Lower leg skin (tissue), 3 donors: Measurements from ENCODE around the gene SLC22A7.

Source experiments
- POLR2A ChIP-seq, 2 donors: fragments of 450-650 bp; IDR thresholded peaks; one replicate each; pipeline ENCODE4 v1.6.1; 2016 to 2017; ENCODE audit warnings: antibody characterized with exemption in 2 of 2, mild to moderate bottlenecking in 1 of 2, moderate library complexity in 1 of 2
- TF ChIP-seq, protein P1 (sequence below), 3 donors: fragments of 450-650 bp; IDR thresholded peaks; one replicate each; pipeline ENCODE4 v1.5.1; 2016; ENCODE audit warnings: antibody characterized with exemption in 3 of 3, mild to moderate bottlenecking in 3 of 3, moderate library complexity in 2 of 3

DNA sequence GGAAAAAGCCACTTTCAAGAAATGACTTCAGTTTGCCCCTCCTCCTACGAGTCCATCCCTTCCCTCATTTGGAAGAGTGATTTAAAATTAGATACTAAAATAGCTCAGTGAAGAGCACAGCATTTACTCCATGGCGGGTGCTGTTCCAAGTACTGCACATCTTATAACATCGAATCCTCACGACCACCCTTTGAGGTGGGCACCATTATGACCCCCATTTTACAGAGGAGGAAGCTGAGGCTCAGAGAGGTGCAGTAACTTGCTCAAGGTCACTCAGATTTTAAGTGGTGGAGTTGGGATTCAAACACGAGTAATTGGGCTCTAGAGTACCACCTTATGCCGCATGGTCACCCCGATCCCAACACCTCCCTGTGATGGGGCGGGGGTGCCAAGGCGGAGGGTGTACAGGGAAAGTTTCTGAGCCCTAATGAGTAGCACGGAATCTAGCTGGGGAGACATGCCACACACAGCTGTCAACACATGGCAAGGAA, 29.2 kb upstream of the SLC22A7 start:
- TF ChIP-seq, protein P1, sequence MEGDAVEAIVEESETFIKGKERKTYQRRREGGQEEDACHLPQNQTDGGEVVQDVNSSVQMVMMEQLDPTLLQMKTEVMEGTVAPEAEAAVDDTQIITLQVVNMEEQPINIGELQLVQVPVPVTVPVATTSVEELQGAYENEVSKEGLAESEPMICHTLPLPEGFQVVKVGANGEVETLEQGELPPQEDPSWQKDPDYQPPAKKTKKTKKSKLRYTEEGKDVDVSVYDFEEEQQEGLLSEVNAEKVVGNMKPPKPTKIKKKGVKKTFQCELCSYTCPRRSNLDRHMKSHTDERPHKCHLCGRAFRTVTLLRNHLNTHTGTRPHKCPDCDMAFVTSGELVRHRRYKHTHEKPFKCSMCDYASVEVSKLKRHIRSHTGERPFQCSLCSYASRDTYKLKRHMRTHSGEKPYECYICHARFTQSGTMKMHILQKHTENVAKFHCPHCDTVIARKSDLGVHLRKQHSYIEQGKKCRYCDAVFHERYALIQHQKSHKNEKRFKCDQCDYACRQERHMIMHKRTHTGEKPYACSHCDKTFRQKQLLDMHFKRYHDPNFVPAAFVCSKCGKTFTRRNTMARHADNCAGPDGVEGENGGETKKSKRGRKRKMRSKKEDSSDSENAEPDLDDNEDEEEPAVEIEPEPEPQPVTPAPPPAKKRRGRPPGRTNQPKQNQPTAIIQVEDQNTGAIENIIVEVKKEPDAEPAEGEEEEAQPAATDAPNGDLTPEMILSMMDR (IDR thresholded peaks at IDR 0.05): no peak
- TF ChIP-seq POLR2A (IDR thresholded peaks at IDR 0.05): no peak
